ENCODE measurements around the gene KIF6.

Gene KIF6

GRCh38 chr6:39338397-39338796 lies 386.8 kb downstream of the KIF6 start:
- DNase-seq, result no peak

- no peak for DNase-seq
These were observed 389.2 kb downstream of the KIF6 start for GRCh38 chr6:39335780-39336545.

GRCh38 chr6:39333644-39334438 lies 391.4 kb downstream of the KIF6 start:
- DNase-seq, result no peak

GRCh38 chr6:39330476-39330875 lies 394.7 kb downstream of the KIF6 start:
- DNase-seq, result peak; percentile 49

- DNase-seq, result peak; percentile 21
These were observed 395.2 kb downstream of the KIF6 start for GRCh38 chr6:39330057-39330456.

GRCh38 chr6:39328066-39328465 lies 397.1 kb downstream of the KIF6 start:
- no peak for DNase-seq

- DNase-seq, result no peak
These were observed 397.7 kb downstream of the KIF6 start for GRCh38 chr6:39327507-39327906.

GRCh38 chr6:39322306-39322850 lies 402.8 kb downstream of the KIF6 start, which contains the start of gene KCNK16:
Gene KCNK16, minus strand, starts transcription at chr6:39322702. Its CDS starts 162 bp downstream, at chr6:39322540.
- DNase-seq, result peak; percentile 9

GRCh38 chr6:39321761-39322160 lies 403.4 kb downstream of the KIF6 start:
- no peak for DNase-seq

GRCh38 chr6:39320363-39320984 lies 404.7 kb downstream of the KIF6 start:
- DNase-seq, result no peak

GRCh38 chr6:39319621-39320362 lies 405.4 kb downstream of the KIF6 start:
- no peak for DNase-seq

- DNase-seq, result no peak
These were observed 408.0 kb downstream of the KIF6 start for GRCh38 chr6:39317256-39317655.

- no peak for DNase-seq
These were observed 410.9 kb downstream of the KIF6 start, which contains the start of gene KCNK17 for GRCh38 chr6:39314273-39314795. Gene KCNK17, minus strand, starts transcription at chr6:39314419. Its CDS starts 99 bp downstream, at chr6:39314320.

- DNase-seq, result peak; percentile 22
These were observed 411.5 kb downstream of the KIF6 start for GRCh38 chr6:39313526-39314272.

GRCh38 chr6:39312912-39313525 lies 412.2 kb downstream of the KIF6 start:
- no peak for DNase-seq

GRCh38 chr6:39310542-39310941 lies 414.7 kb downstream of the KIF6 start:
- DNase-seq, result no peak

- DNase-seq, result peak; percentile 60
These were observed 415.2 kb downstream of the KIF6 start for GRCh38 chr6:39309942-39310531.

- DNase-seq, result no peak
These were observed 417.7 kb downstream of the KIF6 start for GRCh38 chr6:39307462-39307861.

GRCh38 chr6:39304951-39305350 lies 420.3 kb downstream of the KIF6 start:
- DNase-seq, result no peak

- DNase-seq, result no peak
These were observed 421.6 kb downstream of the KIF6 start for GRCh38 chr6:39303425-39304153.

All from COR-L47 (cell line).